ENCODE results near the gene FUZ. TPM values are rescaled to one million over a fixed set of nuclear protein-coding genes. Genes with fewer than 3 reads are reported as not detected.

The FUZ gene
- total RNA-seq, 6 experiments from 2014 or later: 3.7 to 10.7 (median 6.3) TPM

GRCh38 chr19:49766007-49766929 lies 46.8 kb downstream of the FUZ start:
- H3K36me3 ChIP-seq: no peaks in the 10 kb centered on the region
- TF ChIP-seq POLR2A (IDR thresholded peaks at IDR 0.05): peak; percentile 90
- TF ChIP-seq CTCF (IDR thresholded peaks at IDR 0.05): no peak
- peak overlapping the region; percentile 89 to 92 (median 89) for H3K27ac ChIP-seq
- no peaks in the 10 kb centered on the region for H3K27me3 ChIP-seq
- WGBS (ENCODE audit: insufficient coverage, low coverage, low lambda C conversion rate, missing lambda C conversion rate): under 1% methylated on average over 35 of the region's 53 CpGs
- no peaks in the 10 kb centered on the region for H3K9me3 ChIP-seq
- peak; percentile 99 to 100 (median 100) for DNase-seq
- H3K4me1 ChIP-seq: peaks cover 0 to 18% (median 7%) of the 10 kb centered on the region in 4 donors
- intact Hi-C loops (cut with DNase I): no loop called here
- ATAC-seq: peak; percentile 82 to 93 (median 88)
- peak overlapping the region; percentile 63 to 74 (median 71) for H3K4me3 ChIP-seq

GRCh38 chr19:49764341-49764740 lies 48.8 kb downstream of the FUZ start:
- Histone ChIP-seq H3K4me1 (peaks cover 0 to 18% (median 6%) of the 10 kb centered on the region in 4 donors), H3K27me3 (no peaks in the 10 kb centered on the region), H3K27ac (no peak overlapping the region), H3K9me3 (no peaks in the 10 kb centered on the region), H3K4me3 (no peak overlapping the region), H3K36me3 (no peaks in the 10 kb centered on the region)
- DNase-seq: no peak
- TF ChIP-seq POLR2A (IDR thresholded peaks at IDR 0.05) (no peak), CTCF (IDR thresholded peaks at IDR 0.05) (no peak)
- intact Hi-C loops (cut with DNase I): no loop called here
- WGBS (ENCODE audit: insufficient coverage, low coverage, low lambda C conversion rate, missing lambda C conversion rate): 92% methylated on average over 8 of the region's 8 CpGs
- no peak for ATAC-seq

- H3K9me3 ChIP-seq: no peaks in the 10 kb centered on the region
- no peak for TF ChIP-seq CTCF (IDR thresholded peaks at IDR 0.05)
- no peak for TF ChIP-seq POLR2A (IDR thresholded peaks at IDR 0.05)
- WGBS (ENCODE audit: insufficient coverage, low coverage, low lambda C conversion rate, missing lambda C conversion rate): 61% methylated on average over 3 of the region's 6 CpGs
- no peak within 1 kb of the TSS for H3K4me3 ChIP-seq
- ATAC-seq: no peak
- no peaks in the 10 kb centered on the region for H3K36me3 ChIP-seq
- no peaks in the 10 kb centered on the region for H3K27me3 ChIP-seq
- DNase-seq: no peak
- H3K4me1 ChIP-seq: peaks cover 0 to 14% (median 3%) of the 10 kb centered on the region in 4 donors
- H3K27ac ChIP-seq: no peak within 1 kb of the TSS
- intact Hi-C loops (cut with DNase I): no loop called here
Observed at GRCh38 chr19:49763230-49763629, 49.9 kb downstream of the FUZ start, which contains the start of gene TSKS. Gene TSKS (minus strand): TSS chr19:49763306. CDS start chr19:49763247, 59 bp downstream.

GRCh38 chr19:49761625-49762311 lies 51.3 kb downstream of the FUZ start:
- DNase-seq: no peak
- WGBS (ENCODE audit: insufficient coverage, low coverage, low lambda C conversion rate, missing lambda C conversion rate): 78% methylated on average over 5 of the region's 16 CpGs
- no peaks in the 10 kb centered on the region for H3K36me3 ChIP-seq
- H3K4me1 ChIP-seq: peaks cover 0 to 7% (median 1%) of the 10 kb centered on the region in 4 donors
- intact Hi-C loops (cut with DNase I): no loop called here
- H3K27ac ChIP-seq: peak overlapping the region in 2 of 3 donors; percentile 24 to 40
- no peak overlapping the region for H3K4me3 ChIP-seq
- no peaks in the 10 kb centered on the region for H3K27me3 ChIP-seq
- H3K9me3 ChIP-seq: no peaks in the 10 kb centered on the region
- no peak for TF ChIP-seq POLR2A (IDR thresholded peaks at IDR 0.05)
- peak in 2 of 4 donors; percentile 10 to 13 for TF ChIP-seq CTCF (IDR thresholded peaks at IDR 0.05)
- ATAC-seq: no peak
